ENCODE measurements around the gene MAN2B1. TPM values are rescaled to one million over a fixed set of nuclear protein-coding genes. Genes with fewer than 3 reads are reported as not detected.
A peak's percentile ranks its signal among the peaks of the same experiment; 100 is the strongest.
"Not testable (repeated sequence)": the region's sequence is repeated elsewhere in the genome, so short reads cannot be mapped to it uniquely, and the experiment has no call there.

MAN2B1 gene
- total and polyA plus RNA-seq, 2 of the 8 experiments (the other 6 are each of a cell fraction or from before 2014, with no cell fraction given): 55.3 to 76.3 TPM

GRCh38 chr19:12713304-12713703 is 46.8 kb upstream of the MAN2B1 start:
- POLR2A ChIA-PET (ENCODE audit: partially characterized antibody): interaction anchor here (0.6 to 12.9 kb wide), 7 partner anchors 9 to 51 kb away, joined by 3 to 258 read pairs (median 7); partner anchors contain the start of genes GET3 and TRIR
- not testable (repeated sequence) for H3K79me1 ChIP-seq (ENCODE audit: low read depth, low read length); H3K4me1 ChIP-seq (replicated peaks in 1 of 4; ENCODE audit: control insufficient read depth in 3 of 4, insufficient read depth in 4 of 4, low read length in 3 of 4); H2BK120ac ChIP-seq (replicated peaks; ENCODE audit: low read depth, low read length); H3K18ac ChIP-seq (ENCODE audit: extremely low read depth, low read length); H3K23me2 ChIP-seq (ENCODE audit: low read depth, low read length); H4K5ac ChIP-seq (ENCODE audit: insufficient read length, low read depth, low read length); H3K23ac ChIP-seq (ENCODE audit: insufficient read length); H2BK12ac ChIP-seq (ENCODE audit: low read depth, low read length); H3K14ac ChIP-seq (ENCODE audit: insufficient read length); H3K27ac ChIP-seq (ENCODE audit: low read depth, low read length); H4K91ac ChIP-seq (replicated peaks; ENCODE audit: insufficient read length, low read length); H2AFZ ChIP-seq (ENCODE audit: low read length); H3K56ac ChIP-seq (replicated peaks; ENCODE audit: insufficient read length, low read depth, low read length); H3K4me3 ChIP-seq (ENCODE audit: extremely low read depth in 1 of 4, insufficient read depth in 2 of 4, low read depth in 3 of 4, low read length in 4 of 4); DNase-seq (ENCODE audit: low read depth in 1 of 2, low spot score in 2 of 2); H2BK15ac ChIP-seq (ENCODE audit: low read length); H4K8ac ChIP-seq (ENCODE audit: extremely low read depth, insufficient read depth, low read length); H3K4me2 ChIP-seq (ENCODE audit: insufficient read depth in 1 of 2, low read depth in 2 of 2, low read length in 2 of 2); H3K27me3 ChIP-seq (replicated peaks in 1 of 4; ENCODE audit: control insufficient read depth in 3 of 4, extremely low read depth in 1 of 4, insufficient read depth in 3 of 4, low read length in 3 of 4); H3K9me3 ChIP-seq (ENCODE audit: insufficient read depth in 2 of 2, low read depth in 1 of 2, low read length in 1 of 2); H2BK5ac ChIP-seq (ENCODE audit: low read depth, low read length); H2AK5ac ChIP-seq (ENCODE audit: low read depth, low read length); FAIRE-seq; H3K9ac ChIP-seq (replicated peaks in 1 of 4; ENCODE audit: extremely low read depth in 1 of 4, low read depth in 3 of 4, low read length in 3 of 4); H3K4ac ChIP-seq (replicated peaks; ENCODE audit: insufficient read length, low read depth, low read length); H2BK20ac ChIP-seq (ENCODE audit: low read length)
- CTCF ChIA-PET (ENCODE audit: partially characterized antibody): interaction anchor here (0.8 to 13.0 kb wide), 10 partner anchors 15 to 105 kb away, joined by 3 to 81 read pairs (median 4); no protein-coding TSS in a partner anchor
- Histone ChIP-seq H3K36me3 (ENCODE audit: control insufficient read depth in 2 of 4, insufficient read depth in 4 of 4, low read length in 3 of 4) (peaks cover 40 to 71% (median 56%) of the 10 kb centered on the region in 4 experiments), H3K79me2 (ENCODE audit: control insufficient read depth in 1 of 2, insufficient read depth in 2 of 2, low read length in 2 of 2) (peaks cover 0 to 19% of the 10 kb centered on the region in 2 experiments; a peak in 2 of 4 replicates), H4K20me1 (replicated peaks in 1 of 2; ENCODE audit: control insufficient read depth in 1 of 2, insufficient read depth in 2 of 2, low read length in 2 of 2) (peaks cover 9 to 23% of the 10 kb centered on the region in 2 experiments)
- 94% methylated on average over 9 of the region's 9 CpGs; no CpG with 5 or more reads in 1 of the 2 experiments for WGBS, 2 experiments (ENCODE audit: extremely low coverage in 1 of 2, insufficient coverage in 1 of 2, insufficient read length in 1 of 2, insufficient replicate concordance in 2 of 2, low coverage in 1 of 2, low lambda C conversion rate in 2 of 2, missing lambda C conversion rate in 1 of 2)

GRCh38 chr19:12712077-12712476 is 45.5 kb upstream of the MAN2B1 start:
- not testable (repeated sequence) for H3K27me3 ChIP-seq (replicated peaks in 1 of 4; ENCODE audit: control insufficient read depth in 3 of 4, extremely low read depth in 1 of 4, insufficient read depth in 3 of 4, low read length in 3 of 4); H3K23me2 ChIP-seq (ENCODE audit: low read depth, low read length); H3K4me1 ChIP-seq (replicated peaks in 1 of 4; ENCODE audit: control insufficient read depth in 3 of 4, insufficient read depth in 4 of 4, low read length in 3 of 4); H2BK120ac ChIP-seq (replicated peaks; ENCODE audit: low read depth, low read length); H2AFZ ChIP-seq (ENCODE audit: low read length); H3K4me3 ChIP-seq (ENCODE audit: extremely low read depth in 1 of 4, insufficient read depth in 2 of 4, low read depth in 3 of 4, low read length in 4 of 4); H3K56ac ChIP-seq (replicated peaks; ENCODE audit: insufficient read length, low read depth, low read length); H3K79me1 ChIP-seq (ENCODE audit: low read depth, low read length); H3K9me3 ChIP-seq (ENCODE audit: insufficient read depth in 2 of 2, low read depth in 1 of 2, low read length in 1 of 2); H3K14ac ChIP-seq (ENCODE audit: insufficient read length); H2BK20ac ChIP-seq (ENCODE audit: low read length); H3K9ac ChIP-seq (replicated peaks in 1 of 4; ENCODE audit: extremely low read depth in 1 of 4, low read depth in 3 of 4, low read length in 3 of 4); H2BK15ac ChIP-seq (ENCODE audit: low read length); H4K91ac ChIP-seq (replicated peaks; ENCODE audit: insufficient read length, low read length); H3K27ac ChIP-seq (ENCODE audit: low read depth, low read length); H4K8ac ChIP-seq (ENCODE audit: extremely low read depth, insufficient read depth, low read length); H3K18ac ChIP-seq (ENCODE audit: extremely low read depth, low read length); H2BK12ac ChIP-seq (ENCODE audit: low read depth, low read length); H2BK5ac ChIP-seq (ENCODE audit: low read depth, low read length); H3K23ac ChIP-seq (ENCODE audit: insufficient read length); H3K4me2 ChIP-seq (ENCODE audit: insufficient read depth in 1 of 2, low read depth in 2 of 2, low read length in 2 of 2); H2AK5ac ChIP-seq (ENCODE audit: low read depth, low read length); FAIRE-seq; H3K79me2 ChIP-seq (ENCODE audit: control insufficient read depth in 1 of 2, insufficient read depth in 2 of 2, low read length in 2 of 2); H4K5ac ChIP-seq (ENCODE audit: insufficient read length, low read depth, low read length); H3K4ac ChIP-seq (replicated peaks; ENCODE audit: insufficient read length, low read depth, low read length)
- peak in 1 of 2 experiments; percentile 66 for DNase-seq (ENCODE audit: low read depth in 1 of 2, low spot score in 2 of 2)
- H4K20me1 ChIP-seq (replicated peaks in 1 of 2; ENCODE audit: control insufficient read depth in 1 of 2, insufficient read depth in 2 of 2, low read length in 2 of 2): peaks cover 9 to 23% of the 10 kb centered on the region in 2 experiments
- WGBS, 2 experiments (ENCODE audit: extremely low coverage in 1 of 2, insufficient coverage in 1 of 2, insufficient read length in 1 of 2, insufficient replicate concordance in 2 of 2, low coverage in 1 of 2, low lambda C conversion rate in 2 of 2, missing lambda C conversion rate in 1 of 2): 62% methylated on average over 10 of the region's 14 CpGs; no CpG with 5 or more reads in 1 of the 2 experiments
- ChIA-PET CTCF (ENCODE audit: partially characterized antibody) (interaction anchor here (0.6 to 13.0 kb wide), 4 partner anchors 48 to 324 kb away, joined by 3 to 81 read pairs (median 4); no protein-coding TSS in a partner anchor), POLR2A (ENCODE audit: partially characterized antibody) (interaction anchor here (1.0 to 12.9 kb wide), 7 partner anchors 9 to 43 kb away, joined by 3 to 258 read pairs (median 8); partner anchors contain the start of genes GET3, TNPO2 and TRIR)
- peaks cover 39 to 70% (median 57%) of the 10 kb centered on the region in 4 experiments for H3K36me3 ChIP-seq (ENCODE audit: control insufficient read depth in 2 of 4, insufficient read depth in 4 of 4, low read length in 3 of 4)
